ENCODE data around the gene CBFA2T2. TPM values are rescaled to one million over a fixed set of nuclear protein-coding genes. Genes with fewer than 3 reads are reported as not detected.
"Not testable (repeated sequence)": the region's sequence is repeated elsewhere in the genome, so short reads cannot be mapped to it uniquely, and the experiment has no call there.

Gene CBFA2T2
- total RNA-seq, 2 donors from 2014 or later, result 14.8 to 18.0 TPM

GRCh38 chr20:33585413-33585812 lies 95.5 kb downstream of the CBFA2T2 start:
- no peaks in the 10 kb centered on the region for H3K9me3 ChIP-seq
- DNase-seq (ENCODE audit: low spot score), result no peak
- no peak for ATAC-seq (ENCODE audit: insufficient number of reproducible peaks, low FRiP score, low read depth)
- H3K27me3 ChIP-seq (replicated peaks; ENCODE audit: insufficient read depth), result no peaks in the 10 kb centered on the region
- no peak for TF ChIP-seq CTCF (IDR thresholded peaks at IDR 0.05)
- no peak overlapping the region for H3K4me3 ChIP-seq
- H3K27ac ChIP-seq, result no peak overlapping the region
- peaks cover 13% of the 10 kb centered on the region in 2 donors for H3K4me1 ChIP-seq (ENCODE audit: control insufficient read depth in 1 of 2, low read depth in 2 of 2)
- H3K36me3 ChIP-seq, result no peaks in the 10 kb centered on the region

GRCh38 chr20:33589059-33589458 lies 99.2 kb downstream of the CBFA2T2 start:
- Histone ChIP-seq H3K9me3 (no peaks in the 10 kb centered on the region), H3K4me3 (no peak overlapping the region), H3K27me3 (replicated peaks; ENCODE audit: insufficient read depth) (no peaks in the 10 kb centered on the region), H3K27ac (no peak overlapping the region), H3K36me3 (no peaks in the 10 kb centered on the region), H3K4me1 (ENCODE audit: control insufficient read depth in 1 of 2, low read depth in 2 of 2) (peaks cover 13% of the 10 kb centered on the region in 2 donors)
- ATAC-seq (ENCODE audit: insufficient number of reproducible peaks, low FRiP score, low read depth) (no peak), DNase-seq (ENCODE audit: low spot score) (no peak)
- TF ChIP-seq CTCF (IDR thresholded peaks at IDR 0.05), result no peak

GRCh38 chr20:33591901-33592300 lies 102.0 kb downstream of the CBFA2T2 start:
- not testable (repeated sequence) for H3K27ac ChIP-seq; DNase-seq (ENCODE audit: low spot score); H3K9me3 ChIP-seq; H3K4me3 ChIP-seq; H3K36me3 ChIP-seq; H3K4me1 ChIP-seq (ENCODE audit: control insufficient read depth in 1 of 2, low read depth in 2 of 2); H3K27me3 ChIP-seq (replicated peaks; ENCODE audit: insufficient read depth); ATAC-seq (ENCODE audit: insufficient number of reproducible peaks, low FRiP score, low read depth)

GRCh38 chr20:33594743-33595142 lies 104.8 kb downstream of the CBFA2T2 start:
- Histone ChIP-seq H3K27ac (no peak overlapping the region), H3K4me1 (ENCODE audit: control insufficient read depth in 1 of 2, low read depth in 2 of 2) (no peaks in the 10 kb centered on the region), H3K36me3 (no peaks in the 10 kb centered on the region), H3K9me3 (no peaks in the 10 kb centered on the region), H3K27me3 (replicated peaks; ENCODE audit: insufficient read depth) (no peaks in the 10 kb centered on the region), H3K4me3 (no peak overlapping the region)
- TF ChIP-seq CTCF (IDR thresholded peaks at IDR 0.05), result no peak
- DNase-seq (ENCODE audit: low spot score) (no peak), ATAC-seq (ENCODE audit: insufficient number of reproducible peaks, low FRiP score, low read depth) (no peak)

- no peak for TF ChIP-seq CTCF (IDR thresholded peaks at IDR 0.05)
- no peaks in the 10 kb centered on the region for H3K4me1 ChIP-seq (ENCODE audit: control insufficient read depth in 1 of 2, low read depth in 2 of 2)
- H3K27ac ChIP-seq, result no peak overlapping the region
- H3K9me3 ChIP-seq, result no peaks in the 10 kb centered on the region
- no peaks in the 10 kb centered on the region for H3K36me3 ChIP-seq
- DNase-seq (ENCODE audit: low spot score) (no peak), ATAC-seq (ENCODE audit: insufficient number of reproducible peaks, low FRiP score, low read depth) (no peak)
- H3K4me3 ChIP-seq, result no peak overlapping the region
- no peaks in the 10 kb centered on the region for H3K27me3 ChIP-seq (replicated peaks; ENCODE audit: insufficient read depth)
Observed at GRCh38 chr20:33600414-33600813, 110.5 kb downstream of the CBFA2T2 start.

- no peak overlapping the region for H3K4me3 ChIP-seq
- no peaks in the 10 kb centered on the region for H3K27me3 ChIP-seq (replicated peaks; ENCODE audit: insufficient read depth)
- H3K27ac ChIP-seq, result no peak overlapping the region
- ATAC-seq (ENCODE audit: insufficient number of reproducible peaks, low FRiP score, low read depth) (no peak), DNase-seq (ENCODE audit: low spot score) (no peak)
- no peak for TF ChIP-seq CTCF (IDR thresholded peaks at IDR 0.05)
- no peaks in the 10 kb centered on the region for H3K36me3 ChIP-seq
- H3K9me3 ChIP-seq, result no peaks in the 10 kb centered on the region
- no peaks in the 10 kb centered on the region for H3K4me1 ChIP-seq (ENCODE audit: control insufficient read depth in 1 of 2, low read depth in 2 of 2)
Observed at GRCh38 chr20:33600981-33601380, 111.1 kb downstream of the CBFA2T2 start.

Measured in thoracic aorta (tissue), 2 donors.